Pancreas (tissue), 10 donors: ENCODE data around the gene ZYG11B. TPM values are rescaled to one million over a fixed set of nuclear protein-coding genes. Genes with fewer than 3 reads are reported as not detected.

Source experiments
- ATAC-seq, 4 donors: fragments of 200-7000 bp; cut with Tn5 transposase; one replicate each; pipeline versions ENCODE4 v1.8.0 to v1.9.1; 2020; ENCODE audit warnings: mild to moderate bottlenecking in 4 of 4, moderate library complexity in 4 of 4
- DNase-seq, 6 donors: peaks; one replicate each; pipeline ENCODE4 v3.0.0-alpha.2; 2020
- FAIRE-seq: peaks from 2 replicates; lab custom pipeline; 2012; peaks lifted over from hg19 to GRCh38; lab: Jason Lieb, UNC
- H3K27ac ChIP-seq, 4 donors: fragments of 200-600 bp; sonication (generic); 1 replicate in 3 of 4; 2 replicates in 1 of 4; pipeline versions ENCODE4 v1.5.0 to v1.8.0; 2020
- H3K27me3 ChIP-seq, 4 donors: fragments of 200-600 bp; one replicate each; pipeline ENCODE4 v1.8.0; 2021
- H3K36me3 ChIP-seq, 3 donors: fragments of 200-600 bp; sonication (generic) in 1 of 3; one replicate each; pipeline versions ENCODE4 v1.5.0 to v1.8.0; 2020 to 2021
- H3K4me1 ChIP-seq, 3 donors: fragments of 200-600 bp; one replicate each; pipeline ENCODE4 v1.8.0; 2021
- H3K4me3 ChIP-seq, 4 donors: fragments of 200-600 bp; sonication (generic) in 2 of 4; one replicate each; pipeline versions ENCODE4 v1.5.0 to v1.8.0; 2020 to 2021
- H3K9me3 ChIP-seq, 4 donors: fragments of 200-600 bp; one replicate each; pipeline ENCODE4 v1.8.0; 2021
- CTCF ChIP-seq, 4 donors: fragments of 200-600 bp; sonication (generic) in 3 of 4; IDR thresholded peaks; one replicate each; pipeline versions ENCODE4 v1.5.0 to v1.8.0; 2021; ENCODE audit warnings: antibody characterized with exemption in 4 of 4
- WGBS, 2 donors: extraction: QIAGEN DNeasy Blood & Tissue Kit; methylation state at CpG; one replicate each; pipeline ENCODE4 v1.1.7; 2013; 5-methylcytosine and 5-hydroxymethylcytosine counted together
- intact Hi-C, 3 donors: fragments of 100-400 bp; cut with DNase I; formaldehyde crosslinking; loops; one replicate each; pipeline versions ENCODE4 v1.11.1 to v1.14.2; 2022
- polyA plus RNA-seq, 2 donors: library from polyadenylated mRNA; stranded (reverse); fragments of 200-250 nt; gene quantifications; one replicate each; pipeline ENCODE4 v1.2.3, GENCODE V29; 2013
- total RNA-seq, 6 donors: library from RNA; stranded (reverse); fragmentation: NEBNext Ultra II Directional in 4 of 6; extraction: Animal tissue kit (Norgen Biotek cat#: 25700) in 4 of 6; gene quantifications; one replicate each; pipeline versions ENCODE4 v1.2.1 to v1.2.4, GENCODE V29; 2021 to 2023
- donor health status: healthy with polysubstance abuse.
- donor health status: DM: no; HTN: no; CAD: no; lungs with moderate emphysema.
- donor health status: DM: no; HTN: no; CAD: no.
- donor health status: control.
- donor health status: control.
- donor health status: Bipolar disorder and iron deficiency.
- donor health status: DM: yes; HTN: yes; CAD: no.
- donor health status: DM: no; HTN: no; CAD: no.
- donor health status: DM: no; HTN: no; CAD: no.
- donor health status: DM: yes; HTN: yes; CAD: no.

ZYG11B gene
- total RNA-seq (10 to 100 TPM in 2 of 6 donors, 1 to 10 TPM in 4; 6.8 to 12.9 (median 8.0) TPM), polyA plus RNA-seq (1 to 10 TPM; 3.2 to 4.1 TPM)

- FAIRE-seq: no peak
Measured at GRCh38 chr1:52726265-52727113, at the start of gene ZYG11B. Gene ZYG11B (plus strand): TSS chr1:52726453. CDS start chr1:52726654, 201 bp downstream.

GRCh38 chr1:52677076-52677806 is 49.0 kb upstream of the ZYG11B start:
- TF ChIP-seq CTCF (IDR thresholded peaks at IDR 0.05): no peak
- ATAC-seq: peak; percentile 43 to 82 (median 78)
- DNase-seq: no peak
- intact Hi-C loops: no loop called here
- Histone ChIP-seq H3K27ac (no peak overlapping the region), H3K4me3 (no peak overlapping the region), H3K36me3 (no peaks in the 10 kb centered on the region), H3K4me1 (no peaks in the 10 kb centered on the region), H3K9me3 (no peaks in the 10 kb centered on the region), H3K27me3 (no peaks in the 10 kb centered on the region)
- no peak for FAIRE-seq
- WGBS, 2 donors: 50 to 53% methylated on average over 6 of the region's 6 CpGs

More at GRCh38 chr1:52726265-52727113, at the start of gene ZYG11B:
- Histone ChIP-seq H3K9me3 (no peaks in the 10 kb centered on the region), H3K36me3 (no peaks in the 10 kb centered on the region), H3K27ac (peak within 1 kb of the TSS; percentile 45 to 85 (median 75)), H3K4me3 (peak within 1 kb of the TSS; percentile 71 to 95 (median 88)), H3K4me1 (peaks cover 0 to 18% (median 5%) of the 10 kb centered on the region in 3 donors), H3K27me3 (no peaks in the 10 kb centered on the region)
- ATAC-seq (peak; percentile 98 to 99 (median 99)), DNase-seq (peak; percentile 88 to 97 (median 92))
- intact Hi-C loops: no loop called here
- no peak for TF ChIP-seq CTCF (IDR thresholded peaks at IDR 0.05)
- WGBS, 2 donors: 0 to 1% methylated on average over 23 to 59 of the region's 59 CpGs

GRCh38 chr1:52679048-52679447 is 47.2 kb upstream of the ZYG11B start:
- WGBS, 2 donors: 93 to 100% methylated on average over 1 of the region's 1 CpG
- H3K4me3 ChIP-seq: no peak overlapping the region
- no peak for TF ChIP-seq CTCF (IDR thresholded peaks at IDR 0.05)
- H3K4me1 ChIP-seq: no peaks in the 10 kb centered on the region
- intact Hi-C loops: no loop called here
- FAIRE-seq: no peak
- DNase-seq: no peak
- H3K9me3 ChIP-seq: no peaks in the 10 kb centered on the region
- H3K36me3 ChIP-seq: no peaks in the 10 kb centered on the region
- ATAC-seq: no peak
- no peaks in the 10 kb centered on the region for H3K27me3 ChIP-seq
- no peak overlapping the region for H3K27ac ChIP-seq

GRCh38 chr1:52679498-52679897 is 46.8 kb upstream of the ZYG11B start:
- no peak overlapping the region for H3K4me3 ChIP-seq
- no peak for TF ChIP-seq CTCF (IDR thresholded peaks at IDR 0.05)
- no peaks in the 10 kb centered on the region for H3K9me3 ChIP-seq
- no peaks in the 10 kb centered on the region for H3K4me1 ChIP-seq
- no peaks in the 10 kb centered on the region for H3K27me3 ChIP-seq
- DNase-seq (no peak), ATAC-seq (no peak), FAIRE-seq (no peak)
- no peaks in the 10 kb centered on the region for H3K36me3 ChIP-seq
- H3K27ac ChIP-seq: no peak overlapping the region
- WGBS, 2 donors: 85 to 89% methylated on average over 5 of the region's 5 CpGs
- intact Hi-C loops: no loop called here
